Measurements from ENCODE around the gene EVX2. TPM values are rescaled to one million over a fixed set of nuclear protein-coding genes. Genes with fewer than 3 reads are reported as not detected.

Gene EVX2
- total RNA-seq, 2 experiments from 2014 or later, result not detected

- Mint-ChIP-seq H3K27me3 (peaks cover 100% of the 10 kb centered on the region), H3K27ac (no peak overlapping the region), H3K4me3 (no peak overlapping the region), H3K9me3 (peaks cover 5% of the 10 kb centered on the region), H3K4me1 (ENCODE audit: low read depth) (peaks cover 6% of the 10 kb centered on the region), H3K36me3 (ENCODE audit: low read depth) (no peaks in the 10 kb centered on the region)
- ATAC-seq (ENCODE audit: poor library complexity), result no peak
- CTCF ChIA-PET, result no interaction called here
- Histone ChIP-seq H3K4me1 (ENCODE audit: insufficient read depth, low read length) (peaks cover 17% of the 10 kb centered on the region), H3K27me3 (ENCODE audit: control insufficient read depth in 1 of 2, insufficient read depth in 2 of 2, low read length in 2 of 2) (peaks cover 97 to 100% of the 10 kb centered on the region in 2 experiments), H3K4me3 (ENCODE audit: low read length) (no peak overlapping the region), H3K36me3 (ENCODE audit: insufficient read depth, low read length) (no peaks in the 10 kb centered on the region), H3K27ac (ENCODE audit: low read depth in 1 of 2, low read length in 2 of 2) (no peak overlapping the region), H3K9me3 (ENCODE audit: control insufficient read depth in 1 of 2, insufficient read depth in 1 of 2, low read length in 2 of 2) (peaks cover 24 to 34% of the 10 kb centered on the region in 2 experiments)
- intact Hi-C loops (cut with DNase I, micrococcal nuclease), result loop anchor here in 1 of 2 experiments (5.0 kb wide), 1 partner anchor 1755 kb away; no protein-coding TSS in a partner anchor
- POLR2A ChIA-PET, result interaction anchor here (2.1 kb wide), 1 partner anchor 10 kb away, joined by 5 read pairs; no protein-coding TSS in a partner anchor
- DNase-seq, result no peak
- no peak for TF ChIP-seq CTCF (IDR thresholded peaks at IDR 0.05)
These were observed 11.5 kb downstream of the EVX2 start for GRCh38 chr2:176072292-176072669.

DNA sequence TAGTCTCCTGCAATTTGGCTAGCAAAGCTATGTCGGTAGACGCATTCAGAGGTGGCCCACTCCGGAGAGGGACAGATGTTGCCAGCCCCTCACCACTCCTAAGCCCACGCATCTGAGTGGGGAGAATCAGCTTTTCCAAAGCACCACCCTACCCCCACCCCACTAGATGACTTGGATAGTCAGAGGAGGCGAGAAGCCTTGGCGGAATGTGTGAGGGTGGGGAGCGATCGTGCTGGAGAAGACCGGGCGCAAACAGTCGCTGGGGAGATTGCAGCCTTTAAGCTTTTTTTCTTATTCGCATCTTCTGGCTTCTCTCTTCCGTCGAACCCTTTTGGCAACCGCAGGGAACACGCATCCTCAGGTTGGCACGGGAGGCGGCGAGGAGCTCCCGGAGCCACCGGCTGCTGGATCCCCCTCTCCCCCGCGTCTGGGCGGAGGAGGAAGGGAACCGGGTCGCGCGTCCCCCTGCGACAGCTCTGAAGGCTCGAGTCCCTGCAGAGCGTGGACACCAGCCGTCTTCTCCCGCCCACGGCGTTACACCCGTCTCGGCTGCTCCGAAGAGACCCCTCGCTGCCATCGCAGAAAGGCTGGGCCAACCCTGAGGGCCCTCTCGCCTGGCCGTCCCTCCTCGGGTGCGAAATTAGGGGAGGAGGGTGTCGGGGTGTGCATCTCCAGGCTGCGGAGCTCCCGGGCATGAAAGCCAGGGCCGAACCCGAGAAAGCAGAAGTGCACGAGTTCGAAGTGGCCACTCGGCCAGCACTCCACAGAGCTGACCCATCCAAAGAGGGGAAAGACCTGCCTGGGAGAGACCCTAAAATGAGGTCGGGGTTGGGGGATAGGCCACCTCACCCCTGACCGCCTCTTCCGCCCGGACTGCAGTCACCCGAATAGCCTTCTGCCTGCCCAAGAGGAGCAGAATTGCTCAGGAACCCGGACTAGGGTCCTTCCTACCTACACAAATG, 12.2 kb downstream of the EVX2 start:
- Mint-ChIP-seq H3K27me3 (peaks cover 98% of the 10 kb centered on the region), H3K27ac (no peak overlapping the region), H3K9me3 (peaks cover 5% of the 10 kb centered on the region), H3K4me1 (ENCODE audit: low read depth) (peaks cover 6% of the 10 kb centered on the region), H3K36me3 (ENCODE audit: low read depth) (no peaks in the 10 kb centered on the region), H3K4me3 (no peak overlapping the region)
- Histone ChIP-seq H3K4me3 (ENCODE audit: low read length) (no peak overlapping the region), H3K36me3 (ENCODE audit: insufficient read depth, low read length) (no peaks in the 10 kb centered on the region), H3K9me3 (ENCODE audit: control insufficient read depth in 1 of 2, insufficient read depth in 1 of 2, low read length in 2 of 2) (peaks cover 18 to 40% of the 10 kb centered on the region in 2 experiments), H3K4me1 (ENCODE audit: insufficient read depth, low read length) (peaks cover 23% of the 10 kb centered on the region), H3K27ac (ENCODE audit: low read depth in 1 of 2, low read length in 2 of 2) (no peak overlapping the region), H3K27me3 (ENCODE audit: control insufficient read depth in 1 of 2, insufficient read depth in 2 of 2, low read length in 2 of 2) (peaks cover 97 to 100% of the 10 kb centered on the region in 2 experiments)
- intact Hi-C loops (cut with DNase I, micrococcal nuclease), result loop anchor here in 1 of 2 experiments (5.0 kb wide), 1 partner anchor 1754 kb away; no protein-coding TSS in a partner anchor
- no peak for TF ChIP-seq CTCF (IDR thresholded peaks at IDR 0.05)
- ATAC-seq (ENCODE audit: poor library complexity) (no peak), DNase-seq (no peak)
- CTCF ChIA-PET, result no interaction called here
- POLR2A ChIA-PET, result interaction anchor here (2.1 kb wide), 1 partner anchor 11 kb away, joined by 5 read pairs; no protein-coding TSS in a partner anchor

DNA sequence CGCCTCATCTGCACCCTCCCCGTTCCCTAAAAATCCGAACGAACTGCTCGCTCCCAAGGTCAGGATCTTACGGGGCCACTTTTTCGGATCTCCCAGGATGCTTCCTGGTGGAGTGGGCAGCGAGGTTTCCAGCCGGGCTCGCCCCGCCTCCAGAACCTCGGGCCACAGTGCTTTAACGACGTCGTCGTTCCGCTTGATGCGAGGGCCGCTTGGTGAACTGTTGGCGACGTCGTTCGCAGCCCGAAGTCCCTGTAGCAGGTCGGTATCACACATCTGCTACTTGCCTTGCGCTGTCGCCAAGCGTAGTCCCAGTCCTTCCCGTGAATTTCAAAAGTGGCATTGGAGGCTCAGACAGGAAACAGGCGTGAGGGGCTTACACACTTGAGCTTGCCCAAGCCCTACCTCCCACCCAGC, 15.3 kb downstream of the EVX2 start:
- DNase-seq, result no peak
- H3K4me3 Mint-ChIP-seq, result no peak overlapping the region
- no peak for TF ChIP-seq CTCF (IDR thresholded peaks at IDR 0.05)

More for the DNA sequence above, 15.3 kb downstream of the EVX2 start:
- no peak overlapping the region for H3K27ac Mint-ChIP-seq
- Histone ChIP-seq H3K9me3 (ENCODE audit: control insufficient read depth in 1 of 2, insufficient read depth in 1 of 2, low read length in 2 of 2) (peaks cover 0 to 48% of the 10 kb centered on the region in 2 experiments), H3K27ac (ENCODE audit: low read depth in 1 of 2, low read length in 2 of 2) (no peak overlapping the region), H3K27me3 (ENCODE audit: control insufficient read depth in 1 of 2, insufficient read depth in 2 of 2, low read length in 2 of 2) (peaks cover 72 to 84% of the 10 kb centered on the region in 2 experiments), H3K36me3 (ENCODE audit: insufficient read depth, low read length) (no peaks in the 10 kb centered on the region), H3K4me3 (ENCODE audit: low read length) (no peak overlapping the region), H3K4me1 (ENCODE audit: insufficient read depth, low read length) (peaks cover 23% of the 10 kb centered on the region)
- no peaks in the 10 kb centered on the region for H3K36me3 Mint-ChIP-seq (ENCODE audit: low read depth)
- H3K4me1 Mint-ChIP-seq (ENCODE audit: low read depth), result peaks cover 6% of the 10 kb centered on the region
- no peak for ATAC-seq (ENCODE audit: poor library complexity)
- H3K27me3 Mint-ChIP-seq, result peaks cover 94% of the 10 kb centered on the region
- no peaks in the 10 kb centered on the region for H3K9me3 Mint-ChIP-seq
- intact Hi-C loops (cut with DNase I, micrococcal nuclease), result no loop called here
- POLR2A ChIA-PET, result no interaction called here
- CTCF ChIA-PET, result no interaction called here
